ENCODE measurements around the gene GNA12.

GNA12 gene, protein sequence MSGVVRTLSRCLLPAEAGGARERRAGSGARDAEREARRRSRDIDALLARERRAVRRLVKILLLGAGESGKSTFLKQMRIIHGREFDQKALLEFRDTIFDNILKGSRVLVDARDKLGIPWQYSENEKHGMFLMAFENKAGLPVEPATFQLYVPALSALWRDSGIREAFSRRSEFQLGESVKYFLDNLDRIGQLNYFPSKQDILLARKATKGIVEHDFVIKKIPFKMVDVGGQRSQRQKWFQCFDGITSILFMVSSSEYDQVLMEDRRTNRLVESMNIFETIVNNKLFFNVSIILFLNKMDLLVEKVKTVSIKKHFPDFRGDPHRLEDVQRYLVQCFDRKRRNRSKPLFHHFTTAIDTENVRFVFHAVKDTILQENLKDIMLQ

DNA sequence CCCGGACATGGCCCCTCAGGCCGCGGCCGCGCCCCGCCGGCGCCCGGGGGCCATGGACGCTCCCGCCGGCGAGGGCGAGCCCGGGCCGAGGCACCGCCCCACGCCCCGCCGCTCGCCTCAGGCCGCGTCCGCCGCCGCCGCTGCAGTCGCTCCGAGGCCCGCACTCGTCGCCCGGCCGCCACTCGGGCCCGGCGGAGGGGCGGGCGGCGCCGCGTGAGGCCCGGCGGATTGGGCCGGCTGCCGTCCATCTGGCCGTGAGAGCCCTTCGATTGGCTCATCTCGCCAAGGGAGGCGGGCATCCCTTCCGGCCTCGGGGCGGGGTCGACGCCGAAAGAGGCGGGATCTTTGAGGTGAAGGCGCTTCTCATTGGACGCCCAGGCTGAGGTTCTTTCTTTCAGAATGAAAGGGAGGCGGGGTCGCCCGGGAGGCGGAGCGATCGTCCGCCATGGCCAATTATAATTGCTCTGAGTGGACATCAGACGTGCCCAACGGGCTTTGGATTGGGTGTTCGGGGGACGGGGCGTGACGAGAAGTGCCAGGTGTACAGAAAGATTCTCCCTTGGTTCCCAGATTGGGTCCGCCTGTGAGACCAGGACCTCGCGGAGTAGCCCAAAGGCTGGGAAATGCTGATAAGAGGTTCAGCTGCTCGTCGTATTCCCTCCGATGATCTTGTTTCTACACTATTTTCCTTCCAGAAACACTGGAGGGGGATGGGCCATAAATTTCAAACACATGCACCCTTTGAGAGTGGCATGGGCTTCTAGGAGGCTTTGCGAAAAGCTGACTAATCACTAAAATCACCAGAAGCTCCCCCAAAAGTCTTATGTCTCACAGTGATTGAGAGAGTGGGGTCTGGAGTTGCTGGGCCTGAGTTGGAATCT is at the start of gene GNA12:
Gene GNA12 (minus strand): TSS at position 156 of the 881 bp plus-strand sequence. CDS start 147 bp downstream, at position 9.
- DNase-seq (ENCODE audit: low spot score): peak; percentile 98

DNA sequence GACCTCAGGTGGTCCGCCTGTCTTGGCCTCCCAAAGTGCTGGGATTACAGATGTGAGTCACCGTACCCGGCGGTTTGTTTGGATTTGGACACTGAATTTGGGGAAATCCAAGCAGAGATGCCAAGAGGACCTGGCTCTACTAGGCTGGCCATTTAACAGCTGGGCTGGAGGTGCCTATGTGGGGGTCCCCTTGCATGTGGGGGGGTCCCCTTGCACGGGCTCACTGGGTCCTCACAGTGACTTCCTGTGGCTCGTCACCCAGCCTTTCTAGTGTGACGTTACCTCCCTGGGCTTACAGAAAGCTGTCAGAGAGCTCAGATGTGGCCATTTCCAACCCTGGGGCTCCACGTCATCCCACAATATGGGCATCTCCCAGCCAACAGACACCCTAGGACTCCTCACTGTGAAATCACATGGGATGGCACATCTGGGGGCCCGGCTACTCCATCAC is 49.3 kb upstream of the GNA12 start:
- no peak for DNase-seq (ENCODE audit: low spot score)

DNA sequence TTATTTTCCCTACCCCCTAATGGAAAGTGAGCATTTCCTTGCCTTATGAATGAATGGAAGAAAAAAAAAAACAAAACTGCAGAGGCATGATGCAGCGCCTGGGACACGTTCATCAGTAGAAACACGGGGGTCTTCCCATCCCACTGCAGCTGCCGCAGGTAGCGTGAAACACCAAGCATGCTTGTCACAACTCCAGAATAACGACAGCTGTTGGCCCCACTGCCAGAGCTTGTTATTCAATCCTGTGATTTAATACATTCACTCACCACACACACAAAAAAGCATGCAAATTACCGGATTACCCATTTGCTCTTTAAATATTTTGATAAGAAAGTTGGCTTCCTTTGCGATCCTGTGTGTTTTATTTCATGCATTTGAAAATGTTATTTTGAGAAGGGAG is 48.4 kb upstream of the GNA12 start:
- DNase-seq (ENCODE audit: low spot score): no peak

DNA sequence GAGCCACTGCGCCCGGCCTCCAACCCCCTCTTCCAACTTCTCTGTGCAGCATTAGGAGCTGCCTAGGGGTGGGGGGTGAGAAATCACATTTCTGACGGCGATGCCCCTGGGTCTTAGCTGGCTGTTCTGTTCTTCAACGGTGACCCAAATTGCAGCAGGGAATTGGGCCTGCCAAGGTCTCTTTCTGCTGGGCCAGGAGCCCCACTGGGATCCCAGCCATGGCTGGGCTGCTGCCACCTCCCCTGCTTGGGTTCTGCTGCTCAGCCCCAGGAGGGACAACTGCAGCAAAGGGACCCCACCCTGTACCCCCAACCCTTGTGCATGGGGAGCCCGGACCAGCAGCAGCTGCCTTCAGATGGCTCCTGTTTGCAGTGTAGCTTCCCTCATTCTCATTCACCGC is 43.7 kb upstream of the GNA12 start:
- no peak for DNase-seq (ENCODE audit: low spot score)

DNA sequence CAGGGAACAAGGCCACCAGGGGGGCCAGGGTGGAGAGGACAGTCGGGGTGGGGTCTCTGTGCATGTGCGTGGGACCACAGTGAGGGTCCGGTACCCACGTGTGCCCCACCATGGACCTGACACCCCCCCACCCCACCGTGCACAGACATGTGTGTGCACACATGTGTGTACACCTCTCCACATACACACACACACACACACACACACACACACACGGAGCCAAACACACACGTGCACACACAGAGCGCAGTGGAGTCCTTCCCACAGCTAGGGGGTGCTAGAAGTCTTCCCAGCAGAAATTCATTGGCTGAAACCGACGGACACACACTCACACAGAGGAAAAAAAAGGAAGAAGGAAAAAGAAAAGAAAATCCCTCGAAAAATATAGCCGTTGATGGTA is 42.8 kb upstream of the GNA12 start:
- peak; percentile 82 for DNase-seq (ENCODE audit: low spot score)

DNA sequence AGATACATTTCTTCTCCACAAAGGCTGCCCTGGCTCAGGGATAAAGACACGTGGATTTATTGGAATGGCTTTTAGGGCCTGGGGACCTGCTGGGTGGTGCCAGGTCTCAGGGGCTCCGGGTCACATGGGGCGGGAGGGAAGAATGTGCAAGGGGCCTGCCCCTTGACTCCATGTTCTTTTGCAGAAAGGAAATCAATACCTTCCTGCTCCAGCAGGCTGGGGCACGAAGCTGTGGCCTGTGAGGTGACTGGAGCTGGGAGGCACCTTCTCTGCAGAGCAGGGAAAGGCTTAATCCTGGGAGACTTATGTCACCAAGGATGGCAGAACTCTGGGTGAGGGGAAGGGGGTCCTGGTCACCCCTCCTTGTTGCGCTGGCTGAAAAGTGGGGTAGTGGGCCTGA is 42.3 kb upstream of the GNA12 start:
- DNase-seq (ENCODE audit: low spot score): no peak

DNA sequence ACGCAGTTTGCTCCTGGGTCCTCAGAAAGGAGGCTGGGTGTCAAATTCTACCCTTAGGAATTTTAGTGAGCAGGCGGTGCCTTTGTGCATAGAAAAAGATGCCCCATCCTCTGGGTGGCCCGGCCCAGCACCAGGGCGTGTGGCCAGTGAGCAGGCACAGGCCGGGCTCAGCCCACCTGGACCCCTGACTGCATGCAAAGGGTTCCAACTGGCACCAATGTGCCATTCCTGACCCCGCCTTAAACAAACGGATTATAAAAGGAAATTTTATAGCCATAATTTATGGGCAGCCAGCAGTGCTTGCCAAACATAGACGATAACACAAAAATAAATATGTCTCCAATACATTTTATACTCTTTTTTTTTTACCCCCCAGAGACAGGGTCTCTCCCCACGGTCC is 40.1 kb upstream of the GNA12 start:
- DNase-seq (ENCODE audit: low spot score): no peak

DNA sequence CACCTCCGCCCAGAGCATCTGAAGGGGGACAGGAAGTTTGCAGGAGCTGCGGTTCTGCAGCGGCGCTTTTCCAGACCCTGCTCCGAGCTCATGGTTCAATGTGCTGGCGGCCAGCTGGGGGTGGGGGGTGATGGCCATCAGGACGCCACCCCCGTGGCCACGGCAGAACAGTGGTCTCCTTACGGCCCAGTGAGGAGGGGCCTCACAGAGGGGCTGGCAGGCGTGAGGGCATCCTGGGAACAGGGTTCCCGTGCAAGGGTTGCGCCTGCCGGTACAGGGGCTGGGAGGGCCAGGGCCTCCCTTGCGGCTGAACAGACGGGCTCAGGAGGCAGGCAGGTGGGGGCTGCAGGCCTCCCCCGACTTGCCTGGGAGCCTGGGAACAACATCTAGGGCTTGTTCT is 39.0 kb upstream of the GNA12 start:
- DNase-seq (ENCODE audit: low spot score): no peak

DNA sequence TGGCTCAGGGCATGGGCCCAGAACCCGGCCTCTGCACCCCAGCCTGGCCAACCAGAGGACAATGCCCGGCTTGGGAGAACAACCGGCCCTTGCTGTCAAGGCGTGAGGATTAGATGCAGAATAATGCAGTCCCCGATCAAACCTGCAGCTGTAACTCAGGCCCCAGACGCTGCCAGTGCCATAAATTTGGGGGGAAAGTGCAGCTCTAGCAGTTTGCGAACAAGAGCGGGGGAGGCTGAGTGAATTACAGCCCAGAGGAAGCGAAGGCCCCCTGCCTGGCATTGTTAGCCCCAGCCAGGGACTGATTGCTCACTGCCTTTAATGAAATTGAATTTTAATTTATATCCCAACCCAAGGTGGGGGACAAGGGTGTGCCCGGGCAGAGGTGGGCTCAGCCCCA is 38.0 kb upstream of the GNA12 start:
- no peak for DNase-seq (ENCODE audit: low spot score)

DNA sequence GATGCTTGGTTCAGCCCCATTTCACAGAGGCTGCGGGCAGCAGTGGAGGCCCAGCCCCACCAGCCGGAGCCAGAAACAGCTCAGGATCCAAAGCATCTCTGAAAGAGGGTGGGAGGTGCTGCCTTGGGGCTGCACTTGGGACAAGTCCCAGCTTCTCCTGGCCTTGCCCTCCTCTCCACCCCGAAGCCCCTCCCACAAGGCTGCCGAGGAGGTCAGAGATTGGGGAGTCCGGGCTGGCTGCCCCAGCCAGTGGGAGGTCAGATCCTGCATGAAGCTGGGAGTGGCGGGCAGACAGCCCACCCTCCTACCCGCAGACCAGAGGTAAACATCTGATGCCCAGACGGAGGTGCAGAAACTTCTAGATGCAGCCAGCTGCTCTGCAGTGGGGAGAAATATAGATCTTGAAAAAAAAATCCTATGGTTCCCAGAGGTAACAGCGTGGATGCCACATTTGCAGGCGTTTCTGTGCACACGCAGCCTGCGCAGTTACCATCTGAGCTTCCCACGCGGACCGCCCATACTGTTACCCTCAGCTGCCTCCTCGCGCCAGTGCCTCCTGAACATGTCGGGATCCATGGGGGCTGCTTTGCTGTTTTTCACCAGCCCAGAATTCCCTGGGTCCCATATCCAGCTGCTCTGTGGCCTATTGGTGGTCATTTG is 36.9 kb upstream of the GNA12 start:
- DNase-seq (ENCODE audit: low spot score): no peak

DNA sequence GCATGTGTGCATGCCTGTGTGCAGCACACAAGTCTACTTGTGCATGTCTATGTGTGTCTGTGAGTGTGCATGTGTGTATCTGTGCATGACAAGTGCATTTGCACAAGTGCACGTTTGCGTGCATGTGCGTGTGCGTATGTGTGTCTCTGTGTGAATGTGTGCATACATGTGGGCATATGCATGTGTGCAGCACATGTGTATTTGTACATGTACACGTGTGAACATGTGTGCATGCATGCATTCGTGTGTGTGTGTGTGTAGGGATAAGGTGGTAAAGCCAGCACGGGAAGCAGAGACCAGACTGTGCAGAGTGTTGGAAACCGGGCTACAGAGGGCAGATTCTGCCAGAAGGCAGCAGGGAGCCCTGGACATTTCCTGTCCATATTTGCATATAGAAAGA is 35.9 kb upstream of the GNA12 start:
- no peak for DNase-seq (ENCODE audit: low spot score)

DNA sequence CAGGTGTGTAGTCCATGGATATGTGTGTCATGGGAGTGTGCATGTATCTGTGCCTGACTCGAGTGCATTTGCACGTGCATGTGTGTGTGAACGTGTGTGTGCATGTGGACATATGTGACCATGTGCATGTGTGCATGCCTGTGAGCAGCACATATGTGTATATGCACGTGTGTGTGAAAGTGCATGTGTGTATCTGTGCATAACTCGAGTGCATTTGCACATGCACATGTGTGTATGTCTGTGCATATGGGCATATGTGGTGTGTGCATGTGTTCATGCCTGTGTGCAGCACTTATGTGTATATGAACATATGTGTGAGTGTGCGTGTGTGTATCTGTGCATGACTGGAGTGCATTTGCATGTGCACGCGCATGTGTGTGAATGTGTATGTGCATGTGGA is 35.2 kb upstream of the GNA12 start:
- DNase-seq (ENCODE audit: low spot score): no peak

DNA sequence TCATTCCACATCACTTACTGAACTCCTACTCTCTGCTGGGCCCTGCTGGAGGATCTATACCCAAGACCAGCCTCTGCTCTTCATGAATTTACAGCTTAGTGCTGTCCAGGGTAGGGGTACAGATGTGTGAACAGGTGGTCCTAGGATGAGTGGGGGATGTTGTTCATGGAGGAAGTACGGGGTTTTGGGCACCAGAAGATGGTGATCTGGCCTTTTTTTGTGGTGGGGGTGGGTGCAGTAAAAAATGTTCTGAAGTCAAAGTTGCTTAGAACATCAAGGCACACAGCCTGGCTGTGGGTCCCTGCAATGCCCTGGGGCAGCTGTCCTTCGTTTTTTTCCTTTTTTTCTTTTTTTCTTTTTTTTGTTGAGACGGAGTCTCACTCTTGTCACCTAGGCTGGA is 34.2 kb upstream of the GNA12 start:
- no peak for DNase-seq (ENCODE audit: low spot score)

DNA sequence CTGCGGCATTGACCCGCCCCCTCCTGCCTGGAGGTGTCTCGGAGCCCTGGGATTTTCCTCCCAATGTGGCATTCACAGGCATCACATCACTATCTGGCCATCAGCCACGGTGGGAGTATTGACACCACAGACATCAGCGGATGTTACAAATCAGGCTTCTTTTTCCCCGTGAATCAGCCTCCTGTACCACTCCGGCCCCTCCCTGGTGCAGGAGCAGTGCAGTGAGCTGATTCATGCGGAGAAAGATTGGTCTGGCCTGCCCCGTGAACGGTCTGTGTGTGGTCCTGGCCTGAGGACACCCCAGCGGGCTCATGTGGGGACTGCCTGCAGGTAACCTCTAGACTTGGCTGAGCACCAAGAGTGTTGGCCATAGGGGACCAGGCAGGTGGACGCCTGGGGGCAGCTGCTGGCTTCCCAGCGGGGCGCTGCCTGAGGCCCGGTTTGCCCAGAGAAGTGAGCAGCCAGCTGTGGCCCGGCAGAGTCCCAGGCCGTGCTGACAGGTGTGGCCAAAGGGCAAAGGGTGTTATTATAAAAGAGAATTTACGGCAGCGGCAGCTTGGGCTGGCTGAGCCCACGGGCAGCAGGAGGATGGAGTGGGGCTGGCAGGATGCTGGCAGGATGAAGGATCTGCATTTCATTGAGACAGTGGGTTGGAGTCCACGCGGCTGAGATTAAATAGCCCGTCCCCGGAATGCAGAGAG is 32.1 kb upstream of the GNA12 start:
- no peak for DNase-seq (ENCODE audit: low spot score)

DNA sequence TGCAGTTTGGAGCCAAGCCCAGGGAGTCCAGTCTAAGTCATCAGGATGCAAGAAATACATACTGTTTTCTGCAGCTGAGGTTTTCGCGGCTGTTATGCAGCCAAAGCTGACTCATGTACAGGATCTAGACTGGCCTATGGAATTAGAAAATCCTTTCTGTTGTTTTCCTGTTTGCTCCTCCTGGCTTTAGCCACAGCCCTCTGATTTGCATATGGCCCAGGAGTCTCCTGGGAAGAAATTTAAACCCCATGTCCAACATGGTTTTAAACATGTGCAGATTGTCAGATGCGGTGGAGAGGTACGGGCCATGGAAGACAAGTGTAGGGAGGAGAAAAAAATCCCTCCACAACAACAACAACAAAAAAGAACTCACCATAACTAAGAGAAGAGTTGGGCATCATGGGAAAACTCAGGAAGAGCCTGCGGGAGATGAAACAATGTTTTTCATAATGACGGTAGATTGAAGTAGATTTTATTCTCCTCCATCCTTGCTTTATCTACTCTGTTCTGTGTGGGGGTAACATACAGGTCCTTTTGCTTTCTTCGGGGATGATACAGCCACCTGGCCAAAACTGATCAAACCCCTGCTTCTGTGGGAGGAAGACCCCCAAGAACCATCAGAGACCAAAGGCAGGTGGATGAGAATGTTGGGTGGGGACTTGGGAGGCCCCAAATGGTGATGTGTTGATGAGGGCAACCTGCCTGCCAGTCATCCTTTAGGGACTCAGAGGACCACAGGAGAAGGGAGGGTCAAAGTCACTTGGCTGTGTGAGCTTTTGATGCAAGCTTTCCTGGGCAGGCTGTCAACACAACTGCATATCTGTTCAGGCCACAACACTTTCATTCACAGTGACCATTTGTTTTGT is 29.8 kb upstream of the GNA12 start:
- DNase-seq (ENCODE audit: low spot score): no peak

DNA sequence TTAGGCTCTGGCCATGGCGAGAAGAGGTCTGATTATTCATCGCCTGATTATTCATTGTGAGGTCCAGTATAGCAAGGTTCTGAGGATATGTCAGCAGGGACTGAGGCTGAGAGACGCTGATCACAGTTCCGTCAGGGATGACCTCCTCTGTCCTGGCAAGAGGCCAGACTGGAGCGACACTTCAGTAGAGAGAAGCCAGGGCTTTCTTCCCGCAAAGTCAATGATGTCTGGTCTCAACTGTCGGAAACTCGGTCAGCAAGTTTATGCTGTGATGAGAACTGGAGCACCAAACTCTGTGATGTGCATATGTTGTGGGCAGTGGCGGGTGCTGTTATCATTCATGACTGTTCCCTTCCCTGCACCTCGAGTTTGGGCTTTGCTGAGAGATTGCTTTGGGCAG is 29.0 kb upstream of the GNA12 start:
- DNase-seq (ENCODE audit: low spot score): no peak

DNA sequence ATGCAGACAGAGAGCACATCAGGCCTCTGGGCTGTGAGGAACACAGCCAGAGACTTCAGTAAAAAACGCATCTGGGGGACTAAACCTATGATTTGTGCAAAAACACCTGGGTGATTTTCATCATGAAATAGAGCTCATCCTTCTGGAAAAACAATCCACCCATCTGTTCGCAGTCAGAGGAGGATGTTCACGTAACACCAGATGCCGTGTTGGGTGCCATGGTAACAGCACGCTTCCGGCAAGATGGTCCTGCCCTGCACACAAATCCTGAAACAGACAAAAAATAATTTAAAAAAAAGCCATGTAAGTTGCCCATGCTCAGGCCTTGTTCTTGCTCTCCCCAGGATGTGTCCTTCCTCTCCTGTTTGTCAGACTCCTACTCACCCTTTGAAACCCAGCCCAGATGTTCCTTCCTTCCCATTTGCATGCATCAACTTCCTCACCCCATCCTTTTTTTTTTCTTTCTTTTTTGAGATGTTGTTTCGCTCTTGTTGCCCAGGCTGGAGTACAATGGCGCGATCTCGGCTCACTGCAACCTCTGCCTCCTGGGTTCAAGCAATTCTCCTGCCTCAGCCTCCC is 28.3 kb upstream of the GNA12 start:
- no peak for DNase-seq (ENCODE audit: low spot score)

DNA sequence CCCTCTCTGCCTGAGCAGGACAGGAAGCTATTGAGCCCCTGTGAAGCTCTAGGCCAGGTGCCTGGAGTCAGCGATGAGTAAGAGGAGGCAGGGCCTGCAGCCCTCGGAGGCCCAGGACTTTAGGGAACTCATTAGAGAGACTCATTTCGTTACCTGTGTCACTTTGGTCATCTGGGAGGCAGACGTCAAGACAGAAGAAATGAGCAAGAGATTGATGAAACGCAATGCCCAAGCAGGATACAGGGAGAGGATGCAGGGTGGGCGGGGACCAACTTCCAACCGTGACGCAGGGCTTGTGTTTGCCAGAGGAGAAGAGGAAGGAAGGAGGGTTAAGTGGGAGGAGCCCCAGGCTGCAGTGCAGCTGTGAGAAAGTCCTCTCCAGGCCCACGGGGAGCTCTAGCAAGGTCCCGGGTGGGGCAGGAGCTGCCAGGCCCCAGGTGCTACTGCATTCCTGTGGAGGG is 26.4 kb upstream of the GNA12 start:
- no peak for DNase-seq (ENCODE audit: low spot score)

DNA sequence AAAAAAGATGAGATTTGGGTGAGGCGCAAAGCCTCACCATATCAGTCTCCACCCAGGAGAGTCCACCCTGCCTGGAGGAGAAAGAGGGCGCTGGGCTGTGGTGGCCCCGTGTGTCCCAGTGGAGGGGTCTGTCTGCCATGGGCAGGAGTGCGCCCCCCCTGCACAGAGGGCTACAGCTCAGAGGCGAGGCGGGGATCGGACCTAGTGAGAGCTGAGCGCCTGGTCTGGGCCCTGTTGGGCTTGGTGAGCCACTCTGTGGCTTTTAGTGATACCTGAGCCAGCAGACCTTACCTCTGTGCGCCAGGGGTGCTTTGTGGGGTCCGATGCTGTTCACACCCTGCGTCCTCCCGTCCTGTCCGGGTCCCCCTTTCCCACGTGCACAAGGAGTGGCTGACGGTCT is 25.9 kb upstream of the GNA12 start:
- no peak for DNase-seq (ENCODE audit: low spot score)

DNA sequence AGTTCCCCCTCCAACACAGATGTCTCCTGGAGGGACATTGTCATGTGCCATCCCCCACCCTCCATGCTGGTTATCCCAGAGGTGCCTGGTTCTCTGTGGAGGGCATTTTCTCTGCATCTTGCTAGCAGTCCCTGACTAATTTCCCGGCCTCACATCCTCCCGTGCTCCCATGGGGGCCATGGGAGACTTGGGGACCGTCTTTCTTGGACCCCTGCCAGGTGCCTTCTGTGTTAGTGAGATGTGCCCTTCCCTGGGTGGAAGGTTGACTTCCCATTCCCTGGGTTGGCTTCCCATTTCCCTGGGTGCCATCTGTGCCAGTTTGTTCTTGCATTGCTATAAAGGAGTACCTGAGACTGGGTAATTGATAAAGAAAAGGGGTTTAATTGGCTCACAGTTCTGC is 22.5 kb upstream of the GNA12 start:
- DNase-seq (ENCODE audit: low spot score): no peak

Measured in HuH-7.5 (cell line).